Measurements from ENCODE around the gene ARMC12. TPM values are rescaled to one million over a fixed set of nuclear protein-coding genes. Genes with fewer than 3 reads are reported as not detected.
"Not testable (repeated sequence)": the region's sequence is repeated elsewhere in the genome, so short reads cannot be mapped to it uniquely, and the experiment has no call there.

ARMC12 gene
- total and polyA plus RNA-seq, 10 of the 15 experiments (the other 5 are each of a cell fraction or from before 2014, with no cell fraction given), result 0.10 to 1.6 (median 0.62) TPM

DNA sequence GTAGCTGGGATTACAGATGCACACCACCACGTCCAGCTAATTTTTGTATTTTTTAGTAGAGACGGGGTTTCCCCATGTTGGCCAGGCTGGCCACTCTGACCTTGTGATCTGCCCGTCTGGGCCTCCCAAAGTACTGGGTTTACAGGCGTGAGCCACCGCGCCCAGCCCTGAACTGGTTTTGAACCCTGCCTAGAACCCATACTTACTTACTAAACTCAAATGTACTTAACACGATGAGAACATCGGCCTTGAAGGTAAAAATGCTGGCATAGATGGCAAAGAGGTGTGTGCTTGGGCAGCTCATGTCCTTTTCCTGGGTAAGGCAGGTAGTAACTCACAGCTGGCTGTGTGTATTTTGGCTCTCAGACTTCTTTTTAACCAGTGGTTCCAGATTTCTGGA lies 3.2 kb upstream of the ARMC12 start (continued):
- TF ChIP-seq, protein P1, sequence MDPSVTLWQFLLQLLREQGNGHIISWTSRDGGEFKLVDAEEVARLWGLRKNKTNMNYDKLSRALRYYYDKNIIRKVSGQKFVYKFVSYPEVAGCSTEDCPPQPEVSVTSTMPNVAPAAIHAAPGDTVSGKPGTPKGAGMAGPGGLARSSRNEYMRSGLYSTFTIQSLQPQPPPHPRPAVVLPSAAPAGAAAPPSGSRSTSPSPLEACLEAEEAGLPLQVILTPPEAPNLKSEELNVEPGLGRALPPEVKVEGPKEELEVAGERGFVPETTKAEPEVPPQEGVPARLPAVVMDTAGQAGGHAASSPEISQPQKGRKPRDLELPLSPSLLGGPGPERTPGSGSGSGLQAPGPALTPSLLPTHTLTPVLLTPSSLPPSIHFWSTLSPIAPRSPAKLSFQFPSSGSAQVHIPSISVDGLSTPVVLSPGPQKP (IDR thresholded peaks at IDR 0.05; ENCODE audit: low read depth, low read length), result no peak
- TF ChIP-seq, protein P2, sequence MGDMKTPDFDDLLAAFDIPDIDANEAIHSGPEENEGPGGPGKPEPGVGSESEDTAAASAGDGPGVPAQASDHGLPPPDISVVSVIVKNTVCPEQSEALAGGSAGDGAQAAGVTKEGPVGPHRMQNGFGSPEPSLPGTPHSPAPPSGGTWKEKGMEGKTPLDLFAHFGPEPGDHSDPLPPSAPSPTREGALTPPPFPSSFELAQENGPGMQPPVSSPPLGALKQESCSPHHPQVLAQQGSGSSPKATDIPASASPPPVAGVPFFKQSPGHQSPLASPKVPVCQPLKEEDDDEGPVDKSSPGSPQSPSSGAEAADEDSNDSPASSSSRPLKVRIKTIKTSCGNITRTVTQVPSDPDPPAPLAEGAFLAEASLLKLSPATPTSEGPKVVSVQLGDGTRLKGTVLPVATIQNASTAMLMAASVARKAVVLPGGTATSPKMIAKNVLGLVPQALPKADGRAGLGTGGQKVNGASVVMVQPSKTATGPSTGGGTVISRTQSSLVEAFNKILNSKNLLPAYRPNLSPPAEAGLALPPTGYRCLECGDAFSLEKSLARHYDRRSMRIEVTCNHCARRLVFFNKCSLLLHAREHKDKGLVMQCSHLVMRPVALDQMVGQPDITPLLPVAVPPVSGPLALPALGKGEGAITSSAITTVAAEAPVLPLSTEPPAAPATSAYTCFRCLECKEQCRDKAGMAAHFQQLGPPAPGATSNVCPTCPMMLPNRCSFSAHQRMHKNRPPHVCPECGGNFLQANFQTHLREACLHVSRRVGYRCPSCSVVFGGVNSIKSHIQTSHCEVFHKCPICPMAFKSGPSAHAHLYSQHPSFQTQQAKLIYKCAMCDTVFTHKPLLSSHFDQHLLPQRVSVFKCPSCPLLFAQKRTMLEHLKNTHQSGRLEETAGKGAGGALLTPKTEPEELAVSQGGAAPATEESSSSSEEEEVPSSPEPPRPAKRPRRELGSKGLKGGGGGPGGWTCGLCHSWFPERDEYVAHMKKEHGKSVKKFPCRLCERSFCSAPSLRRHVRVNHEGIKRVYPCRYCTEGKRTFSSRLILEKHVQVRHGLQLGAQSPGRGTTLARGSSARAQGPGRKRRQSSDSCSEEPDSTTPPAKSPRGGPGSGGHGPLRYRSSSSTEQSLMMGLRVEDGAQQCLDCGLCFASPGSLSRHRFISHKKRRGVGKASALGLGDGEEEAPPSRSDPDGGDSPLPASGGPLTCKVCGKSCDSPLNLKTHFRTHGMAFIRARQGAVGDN (IDR thresholded peaks at IDR 0.05), result no peak
- TF ChIP-seq, protein P3, sequence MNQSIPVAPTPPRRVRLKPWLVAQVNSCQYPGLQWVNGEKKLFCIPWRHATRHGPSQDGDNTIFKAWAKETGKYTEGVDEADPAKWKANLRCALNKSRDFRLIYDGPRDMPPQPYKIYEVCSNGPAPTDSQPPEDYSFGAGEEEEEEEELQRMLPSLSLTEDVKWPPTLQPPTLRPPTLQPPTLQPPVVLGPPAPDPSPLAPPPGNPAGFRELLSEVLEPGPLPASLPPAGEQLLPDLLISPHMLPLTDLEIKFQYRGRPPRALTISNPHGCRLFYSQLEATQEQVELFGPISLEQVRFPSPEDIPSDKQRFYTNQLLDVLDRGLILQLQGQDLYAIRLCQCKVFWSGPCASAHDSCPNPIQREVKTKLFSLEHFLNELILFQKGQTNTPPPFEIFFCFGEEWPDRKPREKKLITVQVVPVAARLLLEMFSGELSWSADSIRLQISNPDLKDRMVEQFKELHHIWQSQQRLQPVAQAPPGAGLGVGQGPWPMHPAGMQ (IDR thresholded peaks at IDR 0.05; ENCODE audit: borderline replicate concordance), result no peak
- TF ChIP-seq, protein P4, sequence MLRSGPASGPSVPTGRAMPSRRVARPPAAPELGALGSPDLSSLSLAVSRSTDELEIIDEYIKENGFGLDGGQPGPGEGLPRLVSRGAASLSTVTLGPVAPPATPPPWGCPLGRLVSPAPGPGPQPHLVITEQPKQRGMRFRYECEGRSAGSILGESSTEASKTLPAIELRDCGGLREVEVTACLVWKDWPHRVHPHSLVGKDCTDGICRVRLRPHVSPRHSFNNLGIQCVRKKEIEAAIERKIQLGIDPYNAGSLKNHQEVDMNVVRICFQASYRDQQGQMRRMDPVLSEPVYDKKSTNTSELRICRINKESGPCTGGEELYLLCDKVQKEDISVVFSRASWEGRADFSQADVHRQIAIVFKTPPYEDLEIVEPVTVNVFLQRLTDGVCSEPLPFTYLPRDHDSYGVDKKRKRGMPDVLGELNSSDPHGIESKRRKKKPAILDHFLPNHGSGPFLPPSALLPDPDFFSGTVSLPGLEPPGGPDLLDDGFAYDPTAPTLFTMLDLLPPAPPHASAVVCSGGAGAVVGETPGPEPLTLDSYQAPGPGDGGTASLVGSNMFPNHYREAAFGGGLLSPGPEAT (IDR thresholded peaks at IDR 0.05; ENCODE audit: low read depth), result no peak
- TF ChIP-seq JUND (IDR thresholded peaks at IDR 0.05; ENCODE audit: low read depth, low read length), result no peak
- no peak for TF ChIP-seq EGR1 (IDR thresholded peaks at IDR 0.05; ENCODE audit: borderline replicate concordance in 1 of 2, low read depth in 2 of 2, low read length in 2 of 2)
- TF ChIP-seq EP300 (IDR thresholded peaks at IDR 0.05; ENCODE audit: borderline replicate concordance in 1 of 2, control insufficient read depth in 1 of 2, low read depth in 2 of 2, low read length in 2 of 2), result no peak
- TF ChIP-seq, protein P5, sequence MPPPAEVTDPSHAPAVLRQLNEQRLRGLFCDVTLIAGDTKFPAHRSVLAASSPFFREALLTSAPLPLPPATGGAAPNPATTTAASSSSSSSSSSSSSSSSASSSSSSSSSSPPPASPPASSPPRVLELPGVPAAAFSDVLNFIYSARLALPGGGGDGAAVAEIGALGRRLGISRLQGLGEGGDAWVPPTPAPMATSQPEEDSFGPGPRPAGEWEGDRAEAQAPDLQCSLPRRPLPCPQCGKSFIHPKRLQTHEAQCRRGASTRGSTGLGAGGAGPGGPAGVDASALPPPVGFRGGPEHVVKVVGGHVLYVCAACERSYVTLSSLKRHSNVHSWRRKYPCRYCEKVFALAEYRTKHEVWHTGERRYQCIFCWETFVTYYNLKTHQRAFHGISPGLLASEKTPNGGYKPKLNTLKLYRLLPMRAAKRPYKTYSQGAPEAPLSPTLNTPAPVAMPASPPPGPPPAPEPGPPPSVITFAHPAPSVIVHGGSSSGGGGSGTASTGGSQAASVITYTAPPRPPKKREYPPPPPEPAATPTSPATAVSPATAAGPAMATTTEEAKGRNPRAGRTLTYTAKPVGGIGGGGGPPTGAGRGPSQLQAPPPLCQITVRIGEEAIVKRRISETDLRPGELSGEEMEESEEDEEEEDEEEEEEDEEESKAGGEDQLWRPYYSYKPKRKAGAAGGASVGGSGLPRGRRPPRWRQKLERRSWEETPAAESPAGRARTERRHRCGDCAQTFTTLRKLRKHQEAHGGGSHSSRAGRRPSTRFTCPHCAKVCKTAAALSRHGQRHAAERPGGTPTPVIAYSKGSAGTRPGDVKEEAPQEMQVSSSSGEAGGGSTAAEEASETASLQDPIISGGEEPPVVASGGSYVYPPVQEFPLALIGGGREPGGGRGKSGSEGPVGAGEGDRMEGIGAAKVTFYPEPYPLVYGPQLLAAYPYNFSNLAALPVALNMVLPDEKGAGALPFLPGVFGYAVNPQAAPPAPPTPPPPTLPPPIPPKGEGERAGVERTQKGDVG (CRISPR knock-in tag; IDR thresholded peaks at IDR 0.05), result no peak

DNA sequence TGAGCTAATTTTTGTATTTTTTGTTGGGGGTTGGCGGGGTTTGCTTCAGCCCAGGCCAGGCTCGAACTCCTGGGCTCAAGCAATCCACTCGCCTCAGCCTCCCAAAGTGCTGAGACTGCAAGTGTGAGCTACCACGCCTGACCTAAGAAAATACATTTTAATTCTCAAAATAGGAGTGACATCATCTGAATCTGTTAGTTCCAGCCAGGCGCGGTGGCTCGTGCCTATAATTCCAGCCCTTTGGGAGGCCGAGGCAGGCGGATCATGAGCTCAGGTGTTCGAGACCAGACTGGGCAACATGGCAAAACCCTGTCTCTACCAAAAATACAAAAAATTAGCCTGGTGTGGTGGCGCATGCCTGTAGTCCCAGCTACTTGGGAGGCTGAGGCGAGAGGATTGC lies 2.5 kb upstream of the ARMC12 start:
- BruUV-seq (replicated peaks); H4K20me1 ChIP-seq (ENCODE audit: control insufficient read depth, insufficient read depth); ATAC-seq; H3K79me2 ChIP-seq (ENCODE audit: control insufficient read depth, insufficient read depth, low read length); H3K9ac ChIP-seq (ENCODE audit: control insufficient read depth, insufficient read depth, low read length); H3K27ac ChIP-seq (ENCODE audit: control insufficient read depth, insufficient read depth); FAIRE-seq; H2AFZ ChIP-seq (ENCODE audit: control insufficient read depth, low read depth, low read length); DNase-seq (ENCODE audit: low read depth, low spot score); in situ Hi-C loops (cut with MboI); H3K27me3 ChIP-seq (replicated peaks in 1 of 2; ENCODE audit: control insufficient read depth in 2 of 2, insufficient read depth in 2 of 2, low read length in 1 of 2); H3K9me3 ChIP-seq (replicated peaks; ENCODE audit: control insufficient read depth, insufficient read depth, low read length); H3K4me2 ChIP-seq (ENCODE audit: control insufficient read depth, insufficient read depth); H3K4me3 ChIP-seq; H3K36me3 ChIP-seq (ENCODE audit: control insufficient read depth in 2 of 2, insufficient read depth in 2 of 2, low read length in 1 of 2): not testable (repeated sequence)
- intact Hi-C loops (cut with micrococcal nuclease; ENCODE audit: unreplicated experiment), result loop anchor here (5.0 to 10.0 kb wide), 2 partner anchors 390 to 437 kb away; partner anchors contain the start of genes DEF6 and PPARD
- ChIA-PET SMC1A (ENCODE audit: uncharacterized antibody, unreplicated experiment) (interaction anchor here (1.0 to 4.0 kb wide), 11 partner anchors 42 to 154 kb away, joined by 3 to 47 read pairs (median 6); no protein-coding TSS in a partner anchor), CTCF (interaction anchor here (0.9 to 9.7 kb wide), 9 partner anchors 16 to 213 kb away, joined by 3 to 374 read pairs (median 4); no protein-coding TSS in a partner anchor), RAD21 (ENCODE audit: unreplicated experiment) (interaction anchor here (0.7 to 5.6 kb wide), 15 partner anchors 16 to 390 kb away, joined by 3 to 49 read pairs (median 3); no protein-coding TSS in a partner anchor), POLR2A (interaction anchor here (1.1 to 1.4 kb wide), 2 partner anchors 67 to 211 kb away, joined by 3 read pairs; no protein-coding TSS in a partner anchor)
- WGBS (ENCODE audit: insufficient coverage, insufficient replicate concordance, low lambda C conversion rate, missing lambda C conversion rate), result 94% methylated on average over 12 of the region's 12 CpGs
- H3K4me1 ChIP-seq (ENCODE audit: control insufficient read depth, insufficient read depth, low read length), result peaks cover 25% of the 10 kb centered on the region

Measured in GM12878 (cell line).